Measurements from ENCODE around the gene CDH26. TPM values are rescaled to one million over a fixed set of nuclear protein-coding genes. Genes with fewer than 3 reads are reported as not detected.

The CDH26 gene
- total and polyA plus RNA-seq, 9 of the 15 experiments (the other 6 are each of a cell fraction or from before 2014, with no cell fraction given), result 0.07 to 0.13 (median 0.10) TPM; not detected in 4

- ChIA-PET POLR2A (interaction anchor here (0.5 to 0.7 kb wide), 2 partner anchors 11 to 13 kb away, joined by 3 to 4 read pairs; no protein-coding TSS in a partner anchor), CTCF (ENCODE audit: low intra/inter-chr PET ratio) (no interaction called here)
- H3K79me2 ChIP-seq (ENCODE audit: control insufficient read depth, insufficient read depth, low read length), result no peaks in the 10 kb centered on the region
- H3K4me1 ChIP-seq (replicated peaks in 1 of 2; ENCODE audit: control insufficient read depth in 2 of 2, insufficient read depth in 2 of 2, low read length in 2 of 2), result no peaks in the 10 kb centered on the region
- H2AFZ ChIP-seq (ENCODE audit: low read depth, low read length), result no peak overlapping the region
- H3K9ac ChIP-seq (ENCODE audit: insufficient read depth in 1 of 2, low read depth in 2 of 2, low read length in 2 of 2), result no peak overlapping the region
- in situ Hi-C loops (cut with MboI) (no loop called here), intact Hi-C loops (cut with micrococcal nuclease) (no loop called here)
- no peaks in the 10 kb centered on the region for H3K36me3 ChIP-seq (ENCODE audit: control insufficient read depth, insufficient read depth, low read length)
- ATAC-seq, result no peak
- BruUV-seq (replicated peaks), result no TSS peak
- H3K4me2 ChIP-seq (ENCODE audit: insufficient read depth, low read length), result no peak overlapping the region
- no peaks in the 10 kb centered on the region for H4K20me1 ChIP-seq (replicated peaks; ENCODE audit: control insufficient read depth, insufficient read depth, low read length)
- no peak overlapping the region for H3K27ac ChIP-seq (ENCODE audit: extremely low read depth, low read depth, low read length)
- H3K9me1 ChIP-seq (ENCODE audit: control insufficient read depth, insufficient read depth, low read length), result no peaks in the 10 kb centered on the region
- 0% methylated on average over 5 of the region's 5 CpGs for whole genome bisulfite sequencing (ENCODE audit: insufficient coverage, low coverage, missing lambda C conversion rate)
- no peak overlapping the region for H3K4me3 ChIP-seq
- FAIRE-seq, result no peak
- no peaks in the 10 kb centered on the region for H3K9me3 ChIP-seq (replicated peaks; ENCODE audit: control insufficient read depth, insufficient read depth, low read depth, low read length)
- DNase-seq (ENCODE audit: extremely low read depth in 1 of 4, low spot score in 3 of 4), result no peak
- H3K27me3 ChIP-seq (ENCODE audit: control insufficient read depth in 2 of 2, insufficient read depth in 2 of 2, low read length in 2 of 2), result no peaks in the 10 kb centered on the region; a peak in 1 of 5 replicates
- TF ChIP-seq SIX5 (IDR thresholded peaks at IDR 0.05; ENCODE audit: borderline replicate concordance in 1 of 2, insufficient read depth in 1 of 2, low read depth in 1 of 2, low read length in 2 of 2), result no peak
- no peak for TF ChIP-seq MEF2D (tag; conservative IDR thresholded peaks at IDR 0.05; ENCODE audit: low read depth)
- TF ChIP-seq GABPA (tag; conservative IDR thresholded peaks at IDR 0.05; ENCODE audit: low read depth), result no peak
- no peak for TF ChIP-seq ZNF695 (CRISPR knock-in tag; IDR thresholded peaks at IDR 0.05)
- TF ChIP-seq HMGN3 (IDR thresholded peaks at IDR 0.05; ENCODE audit: borderline replicate concordance, extremely low read depth, insufficient read length, low read depth, low read length), result no peak
- no peak for TF ChIP-seq SIRT6 (IDR thresholded peaks at IDR 0.05; ENCODE audit: low read depth, low read length)
- no peak for TF ChIP-seq KDM5B (IDR thresholded peaks at IDR 0.05; ENCODE audit: insufficient replicate concordance, low read depth, low read length)
- TF ChIP-seq NR1H2 (CRISPR knock-in tag; IDR thresholded peaks at IDR 0.05), result no peak
- TF ChIP-seq ZBTB5 (IDR thresholded peaks at IDR 0.05), result no peak
- no peak for TF ChIP-seq ZNF197 (CRISPR knock-in tag; IDR thresholded peaks at IDR 0.05; ENCODE audit: low read depth)
- TF ChIP-seq PHB2 (IDR thresholded peaks at IDR 0.05; ENCODE audit: low read depth), result no peak
- TF ChIP-seq ATF6 (CRISPR knock-in tag; IDR thresholded peaks at IDR 0.05), result no peak
- no peak for TF ChIP-seq POU5F1 (IDR thresholded peaks at IDR 0.05; ENCODE audit: borderline replicate concordance, low read depth, low read length, partially characterized antibody)
- TF ChIP-seq POLR2A (conservative IDR thresholded peaks at IDR 0.05), result no peak
- no peak for TF ChIP-seq UBTF (IDR thresholded peaks at IDR 0.05; ENCODE audit: borderline replicate concordance in 1 of 2, low read depth in 2 of 2, low read length in 2 of 2)
- no peak for TF ChIP-seq RAD21 (CRISPR knock-in tag; conservative IDR thresholded peaks at IDR 0.05 in 1 of 2, IDR thresholded peaks at IDR 0.05 in 1 of 2)
These were observed 62.0 kb downstream of the CDH26 start for GRCh38 chr20:60020251-60020650.
